GM23338 (cell line): ENCODE measurements around the gene EFHC2. TPM values are rescaled to one million over a fixed set of nuclear protein-coding genes. Genes with fewer than 3 reads are reported as not detected.

Experiments
- ATAC-seq: fragments of 200-7000 bp; cut with Tn5 transposase; 3 replicates; pipeline ENCODE4 v1.9.1; 2020
- DNase-seq: peaks from one replicate; pipeline ENCODE4 v3.0.0-alpha.2; 2015; ENCODE audit warnings: low spot score
- H2AFZ ChIP-seq: fragments of 200-600 bp; sonication (generic); 2 replicates; pipeline ENCODE4 v1.8.0; 2016; ENCODE audit warnings: antibody characterized with exemption, mild to moderate bottlenecking, moderate library complexity
- H3F3A ChIP-seq: fragments of 200-600 bp; sonication (generic); replicated peaks from 2 replicates; pipeline ENCODE4 v1.8.0; 2017; ENCODE audit warnings: antibody characterized with exemption, mixed run types, low read depth
- H3K27ac ChIP-seq: fragments of 200-600 bp; sonication (generic); 2 replicates; pipeline ENCODE4 v1.6.1; 2016; ENCODE audit warnings: low read depth
- H3K27me3 ChIP-seq: fragments of 200-600 bp; sonication (generic); 2 replicates; pipeline ENCODE4 v1.8.0; 2016; ENCODE audit warnings: mild to moderate bottlenecking, mixed run types, moderate library complexity; ENCODE audit not compliant: insufficient read depth
- H3K36me3 ChIP-seq: fragments of 200-600 bp; sonication (generic); 2 replicates; pipeline ENCODE4 v1.8.0; 2016; ENCODE audit warnings: mild to moderate bottlenecking; ENCODE audit not compliant: insufficient read depth
- H3K4me1 ChIP-seq: fragments of 200-600 bp; sonication (generic); 2 replicates; pipeline ENCODE4 v1.8.0; 2016; ENCODE audit warnings: mild to moderate bottlenecking, moderate library complexity; ENCODE audit not compliant: insufficient read depth
- H3K4me2 ChIP-seq: fragments of 200-600 bp; sonication (generic); 2 replicates; pipeline ENCODE4 v1.7.1; 2017; ENCODE audit warnings: mixed run types
- H3K4me3 ChIP-seq: fragments of 200-600 bp; sonication (generic); 2 replicates; pipeline ENCODE4 v1.6.1; 2016; ENCODE audit warnings: mixed run types
- H3K79me2 ChIP-seq: fragments of 200-600 bp; sonication (generic); replicated peaks from 2 replicates; pipeline ENCODE4 v1.8.0; 2017; ENCODE audit warnings: mild to moderate bottlenecking; ENCODE audit not compliant: insufficient read depth
- H3K9me2 ChIP-seq: fragments of 200-600 bp; sonication (generic); 2 replicates; pipeline ENCODE4 v1.8.0; 2017; ENCODE audit not compliant: insufficient read depth
- H4K20me1 ChIP-seq: fragments of 200-600 bp; sonication (generic); replicated peaks from 2 replicates; pipeline ENCODE4 v1.8.0; 2017; ENCODE audit warnings: mild to moderate bottlenecking; ENCODE audit not compliant: insufficient read depth
- H3K27ac Mint-ChIP-seq: 2 replicates; pipeline ENCODE4 v1.8.0; 2020; ENCODE audit warnings: inconsistent platforms, mild to moderate bottlenecking, moderate library complexity, mixed read lengths
- H3K27me3 Mint-ChIP-seq: 3 replicates; pipeline ENCODE4 v1.8.0; 2022; ENCODE audit warnings: low read depth, mild to moderate bottlenecking, moderate library complexity, mixed read lengths, inconsistent platforms; ENCODE audit not compliant: insufficient read depth, poor library complexity
- H3K36me3 Mint-ChIP-seq: 3 replicates; pipeline ENCODE4 v1.8.0; 2021; ENCODE audit warnings: low read depth, mild to moderate bottlenecking, inconsistent platforms, moderate library complexity, mixed read lengths
- H3K4me1 Mint-ChIP-seq: 3 replicates; pipeline ENCODE4 v1.8.0; 2020; ENCODE audit warnings: mild to moderate bottlenecking, inconsistent platforms, mixed read lengths
- H3K4me3 Mint-ChIP-seq: 3 replicates; pipeline ENCODE4 v1.8.0; 2021; ENCODE audit warnings: moderate library complexity, mild to moderate bottlenecking, inconsistent platforms, mixed read lengths
- H3K9me3 Mint-ChIP-seq: 3 replicates; pipeline ENCODE4 v1.8.0; 2020; ENCODE audit warnings: moderate library complexity, mild to moderate bottlenecking, inconsistent platforms, mixed read lengths
- CREB1 ChIP-seq: fragments of 250-450 bp; sonication (Bioruptor Pico); IDR thresholded peaks from 2 replicates; pipeline ENCODE4 v1.5.0; 2020; ENCODE audit warnings: low read depth, mild to moderate bottlenecking, moderate library complexity
- EZH2 ChIP-seq: fragments of 200-600 bp; sonication (generic); IDR thresholded peaks from one replicate; pipeline ENCODE4 v1.8.0; 2017; ENCODE audit warnings: antibody characterized with exemption, mild to moderate bottlenecking, low read depth; ENCODE audit not compliant: unreplicated experiment
- EZH2phosphoT487 ChIP-seq: fragments of 200-600 bp; sonication (generic); IDR thresholded peaks from one replicate; pipeline ENCODE4 v1.8.1; 2018; ENCODE audit warnings: antibody characterized with exemption; ENCODE audit not compliant: unreplicated experiment
- JUNB ChIP-seq: IDR thresholded peaks from one replicate; pipeline ENCODE4 v1.6.1; 2016; ENCODE audit warnings: antibody characterized with exemption; ENCODE audit not compliant: unreplicated experiment
- NANOG ChIP-seq: IDR thresholded peaks from 2 replicates; pipeline ENCODE4 v1.6.1; 2016; ENCODE audit warnings: antibody characterized with exemption, borderline replicate concordance
- POLR2AphosphoS5 ChIP-seq: IDR thresholded peaks from 2 replicates; pipeline ENCODE4 v1.6.1; 2016; ENCODE audit warnings: antibody characterized with exemption, low read depth
- STAT1 ChIP-seq: IDR thresholded peaks from one replicate; pipeline ENCODE4 v1.6.1; 2016; ENCODE audit warnings: antibody characterized with exemption; ENCODE audit not compliant: unreplicated experiment
- ZNF114 ChIP-seq: fragments of 250-450 bp; sonication (Bioruptor Pico); IDR thresholded peaks from 2 replicates; pipeline ENCODE4 v1.5.0; 2020; ENCODE audit warnings: mild to moderate bottlenecking, moderate library complexity
- ZNF331 ChIP-seq: fragments of 250-450 bp; sonication (Bioruptor Pico); IDR thresholded peaks from 2 replicates; pipeline ENCODE4 v1.5.0; 2020; ENCODE audit warnings: low read depth, mild to moderate bottlenecking, moderate library complexity
- polyA plus RNA-seq: library from polyadenylated mRNA; unstranded; fragments of >200 nt; fragmentation: Nextera tagmentation; extraction: Ambion mirVana; gene quantifications from 2 replicates; pipeline ENCODE4 v1.2.1, GENCODE V29; 2016
- total RNA-seq: library from RNA; depleted of rRNA; stranded (reverse); fragments of >200 nt; shearing (Covaris generic); gene quantifications from 2 replicates; pipeline ENCODE4 v1.2.3, GENCODE V29; 2014
- TF ChIP-seq, protein P1 (sequence below), 2 experiments: fragments of 200-600 bp in 1 of 2; sonication (generic) in 1 of 2; conservative IDR thresholded peaks; 2 replicates each; pipeline versions ENCODE4 v1.5.1 to v1.6.1; 2016 to 2017; ENCODE audit warnings: antibody characterized with exemption in 2 of 2, low read depth in 2 of 2, mild to moderate bottlenecking in 2 of 2, moderate library complexity in 1 of 2
- TF ChIP-seq, protein P2 (sequence below): fragments of 250-450 bp; sonication (Bioruptor Pico); IDR thresholded peaks from 2 replicates; pipeline ENCODE4 v1.5.0; 2020; ENCODE audit warnings: mild to moderate bottlenecking, moderate library complexity
- TF ChIP-seq, protein P3 (sequence below): IDR thresholded peaks from 2 replicates; pipeline ENCODE4 v1.6.1; 2016; ENCODE audit warnings: antibody characterized with exemption
- TF ChIP-seq, protein P4 (sequence below): IDR thresholded peaks from one replicate; pipeline ENCODE4 v1.6.1; 2018; ENCODE audit warnings: antibody characterized with exemption; ENCODE audit not compliant: unreplicated experiment

The EFHC2 gene
- total and polyA plus RNA-seq, 2 experiments from 2014 or later: 3.1 to 3.2 TPM

DNA sequence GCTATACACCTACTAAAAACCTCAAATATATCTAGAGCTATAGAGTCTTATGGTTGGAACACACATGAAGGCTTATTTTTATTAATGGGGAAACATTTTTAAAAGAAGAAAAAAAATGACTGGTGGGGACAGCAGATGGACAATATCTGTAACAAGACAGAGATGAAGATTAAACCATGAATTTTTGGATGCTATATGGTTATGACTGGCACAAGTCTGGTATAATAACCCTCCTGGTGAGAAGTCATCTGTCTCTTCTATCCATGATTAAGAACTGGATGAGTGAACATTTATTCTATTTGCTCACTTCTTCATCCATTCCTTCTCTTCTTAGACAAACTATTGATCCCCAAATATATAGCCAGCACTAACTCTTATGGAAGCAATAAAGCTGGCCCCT is 104.4 kb downstream of the EFHC2 start (continued):
- TF ChIP-seq, protein P1, sequence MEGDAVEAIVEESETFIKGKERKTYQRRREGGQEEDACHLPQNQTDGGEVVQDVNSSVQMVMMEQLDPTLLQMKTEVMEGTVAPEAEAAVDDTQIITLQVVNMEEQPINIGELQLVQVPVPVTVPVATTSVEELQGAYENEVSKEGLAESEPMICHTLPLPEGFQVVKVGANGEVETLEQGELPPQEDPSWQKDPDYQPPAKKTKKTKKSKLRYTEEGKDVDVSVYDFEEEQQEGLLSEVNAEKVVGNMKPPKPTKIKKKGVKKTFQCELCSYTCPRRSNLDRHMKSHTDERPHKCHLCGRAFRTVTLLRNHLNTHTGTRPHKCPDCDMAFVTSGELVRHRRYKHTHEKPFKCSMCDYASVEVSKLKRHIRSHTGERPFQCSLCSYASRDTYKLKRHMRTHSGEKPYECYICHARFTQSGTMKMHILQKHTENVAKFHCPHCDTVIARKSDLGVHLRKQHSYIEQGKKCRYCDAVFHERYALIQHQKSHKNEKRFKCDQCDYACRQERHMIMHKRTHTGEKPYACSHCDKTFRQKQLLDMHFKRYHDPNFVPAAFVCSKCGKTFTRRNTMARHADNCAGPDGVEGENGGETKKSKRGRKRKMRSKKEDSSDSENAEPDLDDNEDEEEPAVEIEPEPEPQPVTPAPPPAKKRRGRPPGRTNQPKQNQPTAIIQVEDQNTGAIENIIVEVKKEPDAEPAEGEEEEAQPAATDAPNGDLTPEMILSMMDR (conservative IDR thresholded peaks at IDR 0.05; ENCODE audit: low read depth in 2 of 2): no peak
- TF ChIP-seq JUNB (no peak), ZNF331 (CRISPR knock-in tag) (no peak)

DNA sequence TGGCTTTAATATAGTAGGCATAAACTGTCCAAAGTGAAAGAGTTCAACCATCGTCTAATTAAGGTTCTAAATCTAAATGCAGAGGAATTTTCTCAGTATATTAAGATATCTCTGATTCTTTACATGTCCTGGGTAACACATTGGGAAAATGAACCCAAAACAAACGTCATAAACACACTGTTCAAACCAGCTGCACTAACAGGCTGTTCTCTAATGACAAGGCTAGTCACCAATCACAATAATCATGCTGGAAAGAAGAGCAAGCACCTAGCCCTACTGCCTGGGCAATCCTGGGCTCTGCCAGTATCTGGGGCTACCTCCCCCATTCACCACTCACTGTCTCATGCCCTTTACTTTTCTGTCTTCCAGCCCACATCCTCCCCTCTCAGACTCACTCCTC is 107.9 kb downstream of the EFHC2 start:
- Histone ChIP-seq H3K4me2 (no peak overlapping the region), H3K4me3 (no peak overlapping the region), H3K27ac (no peak overlapping the region), H3K4me1 (no peaks in the 10 kb centered on the region), H3K27me3 (no peaks in the 10 kb centered on the region), H2AFZ (no peak overlapping the region), H3F3A (no peaks in the 10 kb centered on the region), H4K20me1 (no peaks in the 10 kb centered on the region), H3K79me2 (no peaks in the 10 kb centered on the region), H3K9me2 (no peaks in the 10 kb centered on the region), H3K36me3 (no peaks in the 10 kb centered on the region)
- H3K4me1 Mint-ChIP-seq: peaks cover 2% of the 10 kb centered on the region; the same call in 2 of the 3 replicates
- DNase-seq: no peak
- H3K9me3 Mint-ChIP-seq: no peaks in the 10 kb centered on the region
- H3K36me3 Mint-ChIP-seq: no peaks in the 10 kb centered on the region
- no peaks in the 10 kb centered on the region for H3K27me3 Mint-ChIP-seq
- H3K4me3 Mint-ChIP-seq: no peak overlapping the region
- no peak for ATAC-seq
- H3K27ac Mint-ChIP-seq: no peak overlapping the region
- no peak for TF ChIP-seq ZNF114
- TF ChIP-seq EZH2: no peak
- no peak for TF ChIP-seq EZH2phosphoT487
- TF ChIP-seq, protein P2, sequence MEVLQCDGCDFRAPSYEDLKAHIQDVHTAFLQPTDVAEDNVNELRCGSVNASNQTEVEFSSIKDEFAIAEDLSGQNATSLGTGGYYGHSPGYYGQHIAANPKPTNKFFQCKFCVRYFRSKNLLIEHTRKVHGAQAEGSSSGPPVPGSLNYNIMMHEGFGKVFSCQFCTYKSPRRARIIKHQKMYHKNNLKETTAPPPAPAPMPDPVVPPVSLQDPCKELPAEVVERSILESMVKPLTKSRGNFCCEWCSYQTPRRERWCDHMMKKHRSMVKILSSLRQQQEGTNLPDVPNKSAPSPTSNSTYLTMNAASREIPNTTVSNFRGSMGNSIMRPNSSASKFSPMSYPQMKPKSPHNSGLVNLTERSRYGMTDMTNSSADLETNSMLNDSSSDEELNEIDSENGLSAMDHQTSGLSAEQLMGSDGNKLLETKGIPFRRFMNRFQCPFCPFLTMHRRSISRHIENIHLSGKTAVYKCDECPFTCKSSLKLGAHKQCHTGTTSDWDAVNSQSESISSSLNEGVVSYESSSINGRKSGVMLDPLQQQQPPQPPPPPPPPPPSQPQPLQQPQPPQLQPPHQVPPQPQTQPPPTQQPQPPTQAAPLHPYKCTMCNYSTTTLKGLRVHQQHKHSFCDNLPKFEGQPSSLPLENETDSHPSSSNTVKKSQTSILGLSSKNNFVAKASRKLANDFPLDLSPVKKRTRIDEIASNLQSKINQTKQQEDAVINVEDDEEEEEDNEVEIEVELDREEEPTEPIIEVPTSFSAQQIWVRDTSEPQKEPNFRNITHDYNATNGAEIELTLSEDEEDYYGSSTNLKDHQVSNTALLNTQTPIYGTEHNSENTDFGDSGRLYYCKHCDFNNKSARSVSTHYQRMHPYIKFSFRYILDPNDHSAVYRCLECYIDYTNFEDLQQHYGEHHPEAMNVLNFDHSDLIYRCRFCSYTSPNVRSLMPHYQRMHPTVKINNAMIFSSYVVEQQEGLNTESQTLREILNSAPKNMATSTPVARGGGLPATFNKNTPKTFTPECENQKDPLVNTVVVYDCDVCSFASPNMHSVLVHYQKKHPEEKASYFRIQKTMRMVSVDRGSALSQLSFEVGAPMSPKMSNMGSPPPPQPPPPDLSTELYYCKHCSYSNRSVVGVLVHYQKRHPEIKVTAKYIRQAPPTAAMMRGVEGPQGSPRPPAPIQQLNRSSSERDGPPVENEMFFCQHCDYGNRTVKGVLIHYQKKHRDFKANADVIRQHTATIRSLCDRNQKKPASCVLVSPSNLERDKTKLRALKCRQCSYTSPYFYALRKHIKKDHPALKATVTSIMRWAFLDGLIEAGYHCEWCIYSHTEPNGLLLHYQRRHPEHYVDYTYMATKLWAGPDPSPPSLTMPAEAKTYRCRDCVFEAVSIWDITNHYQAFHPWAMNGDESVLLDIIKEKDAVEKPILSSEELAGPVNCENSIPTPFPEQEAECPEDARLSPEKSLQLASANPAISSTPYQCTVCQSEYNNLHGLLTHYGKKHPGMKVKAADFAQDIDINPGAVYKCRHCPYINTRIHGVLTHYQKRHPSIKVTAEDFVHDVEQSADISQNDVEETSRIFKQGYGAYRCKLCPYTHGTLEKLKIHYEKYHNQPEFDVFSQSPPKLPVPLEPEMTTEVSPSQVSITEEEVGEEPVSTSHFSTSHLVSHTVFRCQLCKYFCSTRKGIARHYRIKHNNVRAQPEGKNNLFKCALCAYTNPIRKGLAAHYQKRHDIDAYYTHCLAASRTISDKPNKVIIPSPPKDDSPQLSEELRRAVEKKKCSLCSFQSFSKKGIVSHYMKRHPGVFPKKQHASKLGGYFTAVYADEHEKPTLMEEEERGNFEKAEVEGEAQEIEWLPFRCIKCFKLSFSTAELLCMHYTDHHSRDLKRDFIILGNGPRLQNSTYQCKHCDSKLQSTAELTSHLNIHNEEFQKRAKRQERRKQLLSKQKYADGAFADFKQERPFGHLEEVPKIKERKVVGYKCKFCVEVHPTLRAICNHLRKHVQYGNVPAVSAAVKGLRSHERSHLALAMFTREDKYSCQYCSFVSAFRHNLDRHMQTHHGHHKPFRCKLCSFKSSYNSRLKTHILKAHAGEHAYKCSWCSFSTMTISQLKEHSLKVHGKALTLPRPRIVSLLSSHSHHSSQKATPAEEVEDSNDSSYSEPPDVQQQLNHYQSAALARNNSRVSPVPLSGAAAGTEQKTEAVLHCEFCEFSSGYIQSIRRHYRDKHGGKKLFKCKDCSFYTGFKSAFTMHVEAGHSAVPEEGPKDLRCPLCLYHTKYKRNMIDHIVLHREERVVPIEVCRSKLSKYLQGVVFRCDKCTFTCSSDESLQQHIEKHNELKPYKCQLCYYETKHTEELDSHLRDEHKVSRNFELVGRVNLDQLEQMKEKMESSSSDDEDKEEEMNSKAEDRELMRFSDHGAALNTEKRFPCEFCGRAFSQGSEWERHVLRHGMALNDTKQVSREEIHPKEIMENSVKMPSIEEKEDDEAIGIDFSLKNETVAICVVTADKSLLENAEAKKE (CRISPR knock-in tag): no peak
- no peak for TF ChIP-seq STAT1
- no peak for TF ChIP-seq CREB1 (CRISPR knock-in tag)
- no peak for TF ChIP-seq POLR2AphosphoS5
- TF ChIP-seq, protein P3, sequence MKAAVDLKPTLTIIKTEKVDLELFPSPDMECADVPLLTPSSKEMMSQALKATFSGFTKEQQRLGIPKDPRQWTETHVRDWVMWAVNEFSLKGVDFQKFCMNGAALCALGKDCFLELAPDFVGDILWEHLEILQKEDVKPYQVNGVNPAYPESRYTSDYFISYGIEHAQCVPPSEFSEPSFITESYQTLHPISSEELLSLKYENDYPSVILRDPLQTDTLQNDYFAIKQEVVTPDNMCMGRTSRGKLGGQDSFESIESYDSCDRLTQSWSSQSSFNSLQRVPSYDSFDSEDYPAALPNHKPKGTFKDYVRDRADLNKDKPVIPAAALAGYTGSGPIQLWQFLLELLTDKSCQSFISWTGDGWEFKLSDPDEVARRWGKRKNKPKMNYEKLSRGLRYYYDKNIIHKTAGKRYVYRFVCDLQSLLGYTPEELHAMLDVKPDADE: no peak
- TF ChIP-seq, protein P4, sequence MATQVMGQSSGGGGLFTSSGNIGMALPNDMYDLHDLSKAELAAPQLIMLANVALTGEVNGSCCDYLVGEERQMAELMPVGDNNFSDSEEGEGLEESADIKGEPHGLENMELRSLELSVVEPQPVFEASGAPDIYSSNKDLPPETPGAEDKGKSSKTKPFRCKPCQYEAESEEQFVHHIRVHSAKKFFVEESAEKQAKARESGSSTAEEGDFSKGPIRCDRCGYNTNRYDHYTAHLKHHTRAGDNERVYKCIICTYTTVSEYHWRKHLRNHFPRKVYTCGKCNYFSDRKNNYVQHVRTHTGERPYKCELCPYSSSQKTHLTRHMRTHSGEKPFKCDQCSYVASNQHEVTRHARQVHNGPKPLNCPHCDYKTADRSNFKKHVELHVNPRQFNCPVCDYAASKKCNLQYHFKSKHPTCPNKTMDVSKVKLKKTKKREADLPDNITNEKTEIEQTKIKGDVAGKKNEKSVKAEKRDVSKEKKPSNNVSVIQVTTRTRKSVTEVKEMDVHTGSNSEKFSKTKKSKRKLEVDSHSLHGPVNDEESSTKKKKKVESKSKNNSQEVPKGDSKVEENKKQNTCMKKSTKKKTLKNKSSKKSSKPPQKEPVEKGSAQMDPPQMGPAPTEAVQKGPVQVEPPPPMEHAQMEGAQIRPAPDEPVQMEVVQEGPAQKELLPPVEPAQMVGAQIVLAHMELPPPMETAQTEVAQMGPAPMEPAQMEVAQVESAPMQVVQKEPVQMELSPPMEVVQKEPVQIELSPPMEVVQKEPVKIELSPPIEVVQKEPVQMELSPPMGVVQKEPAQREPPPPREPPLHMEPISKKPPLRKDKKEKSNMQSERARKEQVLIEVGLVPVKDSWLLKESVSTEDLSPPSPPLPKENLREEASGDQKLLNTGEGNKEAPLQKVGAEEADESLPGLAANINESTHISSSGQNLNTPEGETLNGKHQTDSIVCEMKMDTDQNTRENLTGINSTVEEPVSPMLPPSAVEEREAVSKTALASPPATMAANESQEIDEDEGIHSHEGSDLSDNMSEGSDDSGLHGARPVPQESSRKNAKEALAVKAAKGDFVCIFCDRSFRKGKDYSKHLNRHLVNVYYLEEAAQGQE: no peak
- no peak for TF ChIP-seq JUNB
- TF ChIP-seq NANOG: no peak
- no peak for TF ChIP-seq ZNF331 (CRISPR knock-in tag)
